ENCODE results near the gene SUGCT. TPM values are rescaled to one million over a fixed set of nuclear protein-coding genes. Genes with fewer than 3 reads are reported as not detected.

Gene SUGCT
- polyA plus RNA-seq, 6 donors from 2014 or later: 4.1 to 11.4 (median 9.0) TPM

DNA sequence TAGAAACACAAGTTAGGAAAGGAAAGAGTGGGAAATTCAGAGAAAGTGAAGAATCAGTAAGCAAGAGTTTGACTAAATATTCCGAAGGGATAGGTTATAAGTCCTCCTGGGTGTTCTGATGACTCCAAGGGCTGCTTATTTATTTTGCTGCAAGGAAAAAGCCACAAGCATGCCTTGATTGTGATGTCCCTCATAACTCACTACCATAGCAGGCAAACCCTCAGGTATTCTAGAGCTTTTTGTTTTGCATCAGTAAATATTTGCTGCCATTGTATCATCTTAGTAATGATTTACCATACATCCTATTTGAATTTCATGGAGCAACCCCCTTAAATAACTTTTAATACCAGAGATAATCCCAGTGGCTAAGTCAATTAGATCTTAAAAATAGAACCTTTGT, 688.1 kb downstream of the SUGCT start:
- H3K27me3 Mint-ChIP-seq: no peaks in the 10 kb centered on the region
- peaks cover 0 to 6% (median 0%) of the 10 kb centered on the region in 7 donors for H3K9me3 Mint-ChIP-seq
- H3K4me1 Mint-ChIP-seq: no peaks in the 10 kb centered on the region
- H3K27ac Mint-ChIP-seq: no peak overlapping the region
- H3K4me3 Mint-ChIP-seq: no peak overlapping the region
- DNase-seq (no peak), ATAC-seq (ENCODE audit: low read depth in 2 of 2) (no peak)
- H3K36me3 Mint-ChIP-seq: peaks cover 0 to 15% of the 10 kb centered on the region in 2 donors

DNA sequence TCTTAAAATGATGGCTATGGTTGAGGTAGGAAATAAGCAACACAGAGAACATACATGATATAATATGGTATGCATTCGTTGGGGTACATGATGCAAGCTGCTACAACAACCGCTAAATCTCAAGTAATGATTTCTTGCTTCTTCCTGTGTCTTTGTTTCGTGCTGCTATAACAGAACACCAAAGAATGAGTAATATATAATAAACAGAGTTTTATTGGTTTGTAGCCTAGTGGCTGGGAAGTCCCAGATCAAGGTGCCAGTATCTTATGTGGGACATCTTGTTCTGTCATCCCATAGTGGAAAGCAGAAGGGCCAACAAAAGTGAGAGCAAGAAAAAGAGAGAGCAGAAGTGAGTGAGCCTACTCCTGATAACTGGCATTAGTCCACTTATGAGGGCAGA, 689.7 kb downstream of the SUGCT start:
- no peak overlapping the region for H3K4me3 Mint-ChIP-seq
- peaks cover 0 to 15% of the 10 kb centered on the region in 2 donors for H3K36me3 Mint-ChIP-seq
- no peaks in the 10 kb centered on the region for H3K4me1 Mint-ChIP-seq
- DNase-seq: no peak
- H3K27ac Mint-ChIP-seq: peak overlapping the region in 1 of 6 donors; percentile 23
- H3K9me3 Mint-ChIP-seq: peaks cover 0 to 2% (median 0%) of the 10 kb centered on the region in 7 donors
- no peak for ATAC-seq (ENCODE audit: low read depth in 2 of 2)
- no peaks in the 10 kb centered on the region for H3K27me3 Mint-ChIP-seq

DNA sequence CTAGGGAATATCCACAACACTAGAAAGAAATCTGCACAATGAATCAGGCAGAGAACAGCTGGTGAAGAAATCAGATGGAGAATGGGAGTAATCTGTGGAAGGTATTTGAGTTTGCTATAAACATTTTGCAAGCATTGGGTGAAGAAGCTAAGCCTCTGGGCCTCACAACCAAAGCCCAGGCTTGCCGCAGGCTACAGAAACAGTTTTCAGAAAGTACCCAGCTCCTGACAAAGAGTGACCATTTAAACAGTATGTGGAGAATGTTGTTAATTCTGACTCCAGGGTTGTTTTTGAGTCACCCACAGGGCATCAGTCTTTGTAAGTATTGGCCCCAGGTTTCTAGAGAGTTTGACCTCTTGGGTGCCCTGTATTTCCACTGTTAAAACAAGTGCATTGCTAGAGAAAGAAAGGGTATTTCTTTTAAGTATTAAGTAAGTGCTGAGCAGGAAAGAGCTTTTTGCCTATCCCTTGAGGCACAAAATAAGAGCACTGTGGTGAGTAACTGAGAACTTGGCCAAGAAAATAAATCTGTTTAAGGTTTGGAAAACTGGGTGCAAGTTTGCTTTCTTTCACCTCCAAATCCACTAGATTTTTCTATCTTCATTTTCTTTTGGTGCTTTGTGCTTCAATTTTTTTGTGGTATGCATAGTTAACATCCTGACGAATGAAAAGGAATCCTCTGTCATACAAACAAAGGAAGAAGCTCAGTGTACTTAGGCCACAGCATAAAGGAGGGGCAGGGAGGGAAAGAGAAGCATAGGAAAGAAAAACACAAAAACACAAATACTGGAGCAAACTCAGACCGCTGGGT, 691.8 kb downstream of the SUGCT start:
- Mint-ChIP-seq H3K4me1 (no peaks in the 10 kb centered on the region), H3K9me3 (peaks cover 0 to under 1% (median 0%) of the 10 kb centered on the region in 7 donors), H3K36me3 (peaks cover 0 to 12% of the 10 kb centered on the region in 2 donors), H3K27ac (peak overlapping the region in 1 of 6 donors; percentile 10), H3K4me3 (no peak overlapping the region), H3K27me3 (no peaks in the 10 kb centered on the region)
- DNase-seq (no peak), ATAC-seq (ENCODE audit: low read depth in 2 of 2) (no peak)

DNA sequence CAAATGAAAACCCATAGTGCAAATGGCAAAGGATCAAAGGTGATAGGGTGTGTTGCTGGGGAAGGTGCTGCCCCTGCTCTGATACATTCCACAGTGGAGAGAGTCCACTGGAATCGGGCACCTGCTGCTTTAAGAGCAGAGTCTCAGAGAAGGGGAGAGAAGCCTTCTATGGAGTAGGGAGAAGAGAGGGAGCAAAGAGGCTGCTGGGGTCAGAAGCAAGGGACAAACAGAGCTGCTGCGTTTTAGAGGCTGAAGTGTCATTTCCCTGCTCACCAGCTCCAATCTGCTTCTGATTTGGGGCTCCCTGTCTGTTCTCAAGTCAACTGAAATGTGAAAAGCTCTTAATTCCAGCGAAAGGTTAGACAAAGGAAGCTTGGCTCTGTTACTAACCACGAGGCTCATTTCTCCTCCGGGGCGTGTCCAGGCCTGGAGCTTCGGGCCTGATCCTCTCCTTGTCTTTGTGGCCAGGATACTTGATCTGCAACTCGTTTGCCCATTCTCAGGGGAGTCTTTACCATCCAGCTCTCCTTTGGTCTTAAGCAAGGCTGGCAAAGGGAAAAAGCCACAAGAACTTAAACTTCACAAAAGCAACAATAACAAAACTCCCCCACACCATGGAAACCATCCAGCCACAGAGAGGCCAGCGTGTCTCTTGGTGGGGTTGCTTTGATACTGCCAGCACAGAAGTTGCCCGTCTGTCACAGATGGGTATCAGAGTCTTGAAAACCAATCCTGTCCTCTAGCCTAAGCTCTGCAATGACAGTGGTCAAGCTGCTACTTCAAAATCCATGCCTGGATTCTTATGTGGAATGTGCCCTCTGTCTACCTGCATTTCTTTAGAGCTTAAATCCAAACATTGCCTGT, 692.6 kb downstream of the SUGCT start:
- Mint-ChIP-seq H3K9me3 (no peaks in the 10 kb centered on the region), H3K4me1 (no peaks in the 10 kb centered on the region), H3K36me3 (peaks cover 0 to 8% of the 10 kb centered on the region in 2 donors), H3K27ac (no peak overlapping the region), H3K27me3 (no peaks in the 10 kb centered on the region), H3K4me3 (no peak overlapping the region)
- ATAC-seq (ENCODE audit: low read depth in 2 of 2) (no peak), DNase-seq (no peak)

DNA sequence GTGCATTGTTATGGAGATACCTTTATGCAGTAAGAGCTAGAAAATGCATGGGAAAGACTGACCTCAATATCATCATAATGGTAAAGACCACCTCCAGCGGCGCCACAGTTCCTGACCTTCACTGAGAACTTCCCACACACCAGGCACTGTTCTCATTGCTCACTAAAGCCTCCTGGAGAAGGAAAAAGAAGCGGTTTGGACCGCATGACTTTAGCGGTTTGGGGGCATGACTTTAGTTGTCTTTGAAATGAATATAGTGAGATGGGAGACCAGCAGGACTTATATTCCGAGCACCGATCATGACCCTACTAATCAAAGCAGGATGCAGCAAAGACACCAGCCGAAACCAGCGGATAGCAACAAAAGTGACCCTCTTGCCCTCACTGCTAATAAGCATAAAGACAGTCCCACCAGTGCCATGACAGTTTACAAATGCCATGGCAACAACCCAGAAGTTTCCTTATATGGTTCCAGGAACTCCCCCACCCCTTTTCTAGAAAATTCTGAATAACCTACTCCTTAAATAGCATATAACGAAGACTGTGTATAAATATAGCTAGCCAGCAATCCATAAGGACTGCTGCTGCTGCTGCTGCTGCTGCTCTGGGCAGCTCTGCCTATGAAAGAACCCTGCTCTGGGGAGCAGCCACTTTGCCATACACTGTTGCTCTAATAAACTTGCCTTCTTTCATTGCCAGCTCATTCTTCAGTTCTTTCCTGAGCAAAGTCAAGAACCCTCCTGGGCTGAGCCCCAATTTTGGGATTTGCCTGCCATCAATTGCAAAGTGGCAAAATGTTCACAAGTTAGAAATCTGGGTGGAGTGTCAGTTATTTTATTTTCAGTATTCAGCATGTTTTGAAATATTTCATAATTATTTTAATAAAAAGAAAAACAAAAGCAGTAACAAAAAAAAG, 694.1 kb downstream of the SUGCT start:
- DNase-seq (no peak), ATAC-seq (ENCODE audit: low read depth in 2 of 2) (no peak)
- Mint-ChIP-seq H3K9me3 (no peaks in the 10 kb centered on the region), H3K4me1 (peaks cover 0 to 2% (median 0%) of the 10 kb centered on the region in 3 donors), H3K27me3 (no peaks in the 10 kb centered on the region), H3K27ac (no peak overlapping the region), H3K4me3 (no peak overlapping the region), H3K36me3 (peaks cover 0 to 3% of the 10 kb centered on the region in 2 donors)

DNA sequence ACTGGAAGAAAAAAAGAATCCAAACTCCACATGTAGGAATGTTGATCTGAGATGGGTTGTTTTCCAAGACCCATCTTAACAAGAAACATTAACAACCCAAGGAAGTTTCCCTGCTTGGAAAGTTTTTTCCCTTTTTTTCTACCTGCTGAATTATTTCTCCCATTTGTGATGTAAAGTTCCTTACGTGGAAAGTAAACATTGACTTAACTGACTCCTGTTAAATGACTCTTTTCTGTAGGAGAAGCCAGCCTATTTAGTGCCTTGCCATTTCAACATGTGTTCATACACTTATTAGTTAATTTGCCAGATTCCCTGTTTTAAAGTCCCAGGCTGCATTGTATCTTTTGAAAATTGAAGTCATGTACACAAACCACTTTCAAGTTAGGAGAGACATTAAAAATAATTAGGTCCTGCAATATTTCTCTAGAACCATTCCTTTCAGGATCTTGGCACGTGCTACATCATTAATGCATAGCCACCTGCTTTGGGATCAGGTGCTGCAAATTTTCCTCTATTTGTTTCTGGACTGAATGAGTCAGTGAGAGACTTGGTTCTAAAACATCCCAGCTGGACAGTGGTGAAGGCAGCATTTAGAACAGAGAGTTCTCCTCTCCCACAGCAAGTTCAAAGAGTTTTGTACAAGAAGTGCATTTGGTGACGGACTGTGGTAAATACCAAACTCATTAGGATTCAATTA, 698.5 kb downstream of the SUGCT start:
- H3K4me1 Mint-ChIP-seq: peaks cover 5 to 13% (median 8%) of the 10 kb centered on the region in 3 donors
- peak overlapping the region in 1 of 6 donors; percentile 62 for H3K27ac Mint-ChIP-seq
- H3K27me3 Mint-ChIP-seq: no peaks in the 10 kb centered on the region
- H3K4me3 Mint-ChIP-seq: no peak overlapping the region
- no peak for ATAC-seq (ENCODE audit: low read depth in 2 of 2)
- H3K36me3 Mint-ChIP-seq: no peaks in the 10 kb centered on the region
- DNase-seq: no peak
- no peaks in the 10 kb centered on the region for H3K9me3 Mint-ChIP-seq

DNA sequence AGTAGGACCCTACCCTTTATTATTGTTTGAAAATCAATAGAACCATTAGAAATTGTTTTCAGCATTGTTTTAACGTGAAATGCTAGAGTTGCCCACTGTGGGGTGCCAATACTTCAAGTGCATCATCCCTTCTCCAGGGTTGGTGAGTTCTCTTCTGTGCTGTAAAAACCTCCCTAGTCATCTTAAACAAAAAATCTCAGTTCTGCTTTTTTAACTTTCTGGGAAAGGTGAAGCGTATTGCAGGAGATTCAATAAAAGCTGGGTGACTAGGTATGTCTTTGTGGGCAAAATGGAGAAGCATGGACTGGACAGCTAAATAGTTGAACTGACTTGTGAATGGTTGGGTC, 699.1 kb downstream of the SUGCT start:
- no peaks in the 10 kb centered on the region for H3K36me3 Mint-ChIP-seq

DNA sequence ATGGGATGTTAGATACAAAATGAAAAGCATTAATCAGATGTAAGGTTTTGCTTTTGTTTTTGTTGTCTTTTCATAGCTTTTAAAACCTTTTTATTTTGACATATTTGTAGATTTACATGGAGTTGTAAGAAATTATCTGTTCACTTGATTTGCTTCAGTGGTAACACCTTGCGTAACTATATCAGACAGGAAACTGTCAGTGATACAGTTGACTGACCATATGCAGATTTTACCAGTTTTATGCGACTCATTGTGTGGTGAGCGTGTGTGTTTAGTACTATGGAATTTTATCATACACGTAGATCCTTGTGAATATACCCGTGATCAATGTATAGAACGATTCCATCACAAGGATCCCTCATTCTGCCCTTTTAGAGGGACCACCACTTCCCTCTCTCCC, 701.4 kb downstream of the SUGCT start:
- ATAC-seq (ENCODE audit: low read depth in 2 of 2): peak; percentile 92 to 94
- peaks cover 5 to 13% (median 8%) of the 10 kb centered on the region in 3 donors for H3K4me1 Mint-ChIP-seq
- peak overlapping the region in 4 of 6 donors; percentile 21 to 93 (median 54) for H3K27ac Mint-ChIP-seq
- peak; percentile 9 for DNase-seq
- peaks cover 0 to 15% (median 5%) of the 10 kb centered on the region in 7 donors for H3K9me3 Mint-ChIP-seq
- H3K27me3 Mint-ChIP-seq: no peaks in the 10 kb centered on the region
- peaks cover 0 to 5% of the 10 kb centered on the region in 2 donors for H3K36me3 Mint-ChIP-seq
- peak overlapping the region in 2 of 8 donors; percentile 26 to 29 for H3K4me3 Mint-ChIP-seq

More for the DNA sequence above, 699.1 kb downstream of the SUGCT start:
- Mint-ChIP-seq H3K4me3 (no peak overlapping the region), H3K27me3 (no peaks in the 10 kb centered on the region), H3K4me1 (peaks cover 5 to 13% (median 8%) of the 10 kb centered on the region in 3 donors), H3K9me3 (no peaks in the 10 kb centered on the region), H3K27ac (no peak overlapping the region)
- no peak for DNase-seq
- peak; percentile 34 to 43 for ATAC-seq (ENCODE audit: low read depth in 2 of 2)

DNA sequence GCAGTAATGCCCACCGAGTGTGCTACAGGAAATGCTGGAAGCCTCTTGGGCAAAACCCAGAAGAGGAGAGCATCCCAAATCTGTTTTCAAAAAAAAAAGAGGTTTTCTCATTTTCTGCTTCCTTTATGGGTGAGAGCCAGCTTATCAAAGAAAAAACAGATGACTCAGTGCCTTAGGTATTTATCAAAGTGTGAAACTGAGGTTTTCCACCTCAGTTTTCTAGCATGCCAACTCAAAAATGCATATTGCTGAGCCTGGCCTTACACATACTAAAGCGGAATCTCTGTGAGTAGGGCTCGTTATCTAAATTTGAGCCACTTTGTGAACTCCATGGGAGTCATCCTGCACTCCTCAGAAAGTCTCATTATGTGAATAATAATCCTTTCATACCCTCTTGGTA, 705.1 kb downstream of the SUGCT start:
- peaks cover 0 to 5% of the 10 kb centered on the region in 2 donors for H3K36me3 Mint-ChIP-seq
- no peaks in the 10 kb centered on the region for H3K27me3 Mint-ChIP-seq
- ATAC-seq (ENCODE audit: low read depth in 2 of 2): no peak
- no peak overlapping the region for H3K27ac Mint-ChIP-seq
- DNase-seq: no peak
- H3K4me1 Mint-ChIP-seq: peaks cover 8 to 11% (median 8%) of the 10 kb centered on the region in 3 donors
- no peak overlapping the region for H3K4me3 Mint-ChIP-seq
- peaks cover 0 to 15% (median 5%) of the 10 kb centered on the region in 7 donors for H3K9me3 Mint-ChIP-seq

DNA sequence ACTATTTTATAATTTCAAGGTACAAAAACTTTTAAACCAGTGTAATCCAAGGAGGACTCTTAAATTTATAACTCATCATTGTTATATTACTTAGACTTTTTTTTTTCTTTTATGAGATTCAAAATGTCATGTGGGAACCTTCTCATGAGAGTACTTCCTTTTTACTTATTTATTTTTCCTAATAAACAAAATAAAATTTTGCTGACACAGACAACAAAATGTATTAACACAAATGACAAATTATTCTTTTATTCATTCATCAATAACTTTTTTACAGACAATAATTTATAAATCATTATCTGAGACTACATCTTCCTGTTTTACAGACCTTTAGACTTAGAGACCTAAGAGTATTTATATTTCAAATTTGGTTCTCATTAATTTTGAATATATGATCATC, 706.2 kb downstream of the SUGCT start:
- H3K9me3 Mint-ChIP-seq: peaks cover 0 to 15% (median 5%) of the 10 kb centered on the region in 7 donors
- no peaks in the 10 kb centered on the region for H3K27me3 Mint-ChIP-seq
- no peak overlapping the region for H3K4me3 Mint-ChIP-seq
- peaks cover 0 to 5% of the 10 kb centered on the region in 2 donors for H3K36me3 Mint-ChIP-seq
- H3K4me1 Mint-ChIP-seq: peaks cover 8% of the 10 kb centered on the region in 3 donors
- DNase-seq: no peak
- no peak for ATAC-seq (ENCODE audit: low read depth in 2 of 2)
- no peak overlapping the region for H3K27ac Mint-ChIP-seq

DNA sequence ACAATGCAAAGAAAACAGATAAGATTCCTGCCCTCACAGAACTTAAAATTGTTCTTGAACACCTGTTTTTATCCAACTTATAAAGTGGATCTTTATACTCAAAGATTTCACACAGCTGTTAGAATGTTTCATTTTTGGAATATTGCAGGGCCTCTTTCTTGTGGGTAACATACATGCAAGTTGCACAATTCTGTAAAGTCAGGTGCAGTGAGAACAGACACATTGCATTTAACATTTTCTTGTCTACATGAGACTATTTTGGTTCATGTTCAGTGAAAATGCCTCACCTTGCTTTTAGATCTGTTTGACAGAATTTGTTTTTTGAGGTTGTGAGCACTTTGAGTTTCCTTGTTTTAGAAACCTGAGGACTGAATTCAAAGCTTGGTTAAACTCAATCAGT, 707.8 kb downstream of the SUGCT start:
- DNase-seq: no peak
- Mint-ChIP-seq H3K4me1 (peaks cover 0 to 3% (median 0%) of the 10 kb centered on the region in 3 donors), H3K27me3 (no peaks in the 10 kb centered on the region), H3K36me3 (peaks cover 0 to 5% of the 10 kb centered on the region in 2 donors), H3K27ac (peak overlapping the region in 2 of 6 donors; percentile 22 to 57), H3K4me3 (no peak overlapping the region), H3K9me3 (peaks cover 0 to 15% (median 5%) of the 10 kb centered on the region in 7 donors)
- ATAC-seq (ENCODE audit: low read depth in 2 of 2): no peak

DNA sequence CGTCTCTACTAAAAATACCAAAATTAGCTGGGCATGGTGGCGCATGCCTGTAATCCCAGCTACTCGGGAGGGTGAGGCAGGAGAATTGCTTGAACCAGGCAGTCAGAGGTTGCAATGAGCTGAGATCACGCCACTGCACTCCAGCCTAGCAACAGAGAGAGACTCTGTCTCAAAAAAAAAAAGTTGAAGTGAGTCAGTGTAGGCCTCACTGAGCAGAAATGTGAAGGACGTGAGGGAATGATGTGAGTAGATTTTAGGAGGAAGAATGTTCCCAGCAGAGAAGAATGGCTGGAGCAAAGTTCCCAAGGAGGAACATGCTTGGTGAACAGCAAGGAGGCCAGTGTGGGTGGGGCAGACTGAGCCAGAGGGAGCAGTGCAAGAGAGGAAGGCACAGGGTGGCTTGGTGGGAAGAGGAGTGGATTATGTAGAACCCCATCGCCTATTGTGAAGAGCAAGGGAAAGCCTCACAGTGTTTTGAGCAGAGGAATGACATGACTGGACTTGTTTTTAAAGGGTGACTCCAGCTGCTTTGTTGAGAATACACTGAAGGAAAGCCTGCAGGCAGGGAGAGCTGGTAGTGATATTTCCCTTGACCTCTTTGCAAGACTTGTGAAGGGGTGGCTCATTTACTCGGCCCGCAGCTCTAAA, 708.7 kb downstream of the SUGCT start:
- Mint-ChIP-seq H3K4me3 (peak overlapping the region in 1 of 8 donors; percentile 7), H3K27me3 (no peaks in the 10 kb centered on the region), H3K4me1 (peaks cover 0 to 3% (median 0%) of the 10 kb centered on the region in 3 donors), H3K36me3 (peaks cover 0 to 5% of the 10 kb centered on the region in 2 donors), H3K27ac (peak overlapping the region in 1 of 6 donors; percentile 22), H3K9me3 (peaks cover 0 to 15% (median 5%) of the 10 kb centered on the region in 7 donors)
- ATAC-seq (ENCODE audit: low read depth in 2 of 2) (no peak), DNase-seq (no peak)
